Measurements from ENCODE around the gene HDAC9.

DNA sequence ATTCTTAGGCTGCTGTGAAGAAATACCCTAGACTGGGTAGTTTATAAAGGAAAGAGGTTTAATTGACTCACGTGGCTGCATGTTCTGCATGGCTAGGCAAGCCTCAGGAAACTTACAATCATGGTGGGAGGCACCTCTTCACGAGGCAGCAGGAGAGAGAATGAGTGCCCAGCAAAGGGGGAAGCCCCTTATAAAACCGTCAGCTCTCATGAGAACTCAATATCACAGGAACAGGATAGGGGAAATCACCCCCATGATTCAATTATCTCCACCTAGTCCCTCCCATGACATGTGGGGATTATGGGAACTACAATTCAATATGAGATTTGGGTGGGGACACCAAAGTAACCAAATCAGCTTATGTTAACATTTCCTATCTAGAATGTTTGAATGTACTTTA is 362.7 kb downstream of the HDAC9 start:
- TF ChIP-seq, protein P1, sequence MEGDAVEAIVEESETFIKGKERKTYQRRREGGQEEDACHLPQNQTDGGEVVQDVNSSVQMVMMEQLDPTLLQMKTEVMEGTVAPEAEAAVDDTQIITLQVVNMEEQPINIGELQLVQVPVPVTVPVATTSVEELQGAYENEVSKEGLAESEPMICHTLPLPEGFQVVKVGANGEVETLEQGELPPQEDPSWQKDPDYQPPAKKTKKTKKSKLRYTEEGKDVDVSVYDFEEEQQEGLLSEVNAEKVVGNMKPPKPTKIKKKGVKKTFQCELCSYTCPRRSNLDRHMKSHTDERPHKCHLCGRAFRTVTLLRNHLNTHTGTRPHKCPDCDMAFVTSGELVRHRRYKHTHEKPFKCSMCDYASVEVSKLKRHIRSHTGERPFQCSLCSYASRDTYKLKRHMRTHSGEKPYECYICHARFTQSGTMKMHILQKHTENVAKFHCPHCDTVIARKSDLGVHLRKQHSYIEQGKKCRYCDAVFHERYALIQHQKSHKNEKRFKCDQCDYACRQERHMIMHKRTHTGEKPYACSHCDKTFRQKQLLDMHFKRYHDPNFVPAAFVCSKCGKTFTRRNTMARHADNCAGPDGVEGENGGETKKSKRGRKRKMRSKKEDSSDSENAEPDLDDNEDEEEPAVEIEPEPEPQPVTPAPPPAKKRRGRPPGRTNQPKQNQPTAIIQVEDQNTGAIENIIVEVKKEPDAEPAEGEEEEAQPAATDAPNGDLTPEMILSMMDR (IDR thresholded peaks at IDR 0.05) = no peak
- no peak for TF ChIP-seq POLR2A (IDR thresholded peaks at IDR 0.05)
